IgD-negative memory B cell (primary cell): ENCODE data around the gene NR3C2. TPM values are rescaled to one million over a fixed set of nuclear protein-coding genes. Genes with fewer than 3 reads are reported as not detected.

Experiments used
- H3K27ac Mint-ChIP-seq, 3 donors: one replicate each; pipeline ENCODE4 v1.8.0; 2020 to 2022; ENCODE audit warnings: mild to moderate bottlenecking in 3 of 3, mixed read lengths in 3 of 3, moderate library complexity in 1 of 3
- H3K27me3 Mint-ChIP-seq: one replicate; pipeline ENCODE4 v1.8.0; 2021; ENCODE audit warnings: mixed read lengths
- H3K36me3 Mint-ChIP-seq: one replicate; pipeline ENCODE4 v1.8.0; 2020; ENCODE audit warnings: mild to moderate bottlenecking, mixed read lengths
- H3K4me1 Mint-ChIP-seq, 3 donors: one replicate each; pipeline ENCODE4 v1.8.0; 2020 to 2022; ENCODE audit warnings: mixed read lengths in 3 of 3, mild to moderate bottlenecking in 1 of 3
- H3K4me3 Mint-ChIP-seq, 4 donors: one replicate each; pipeline ENCODE4 v1.8.0; 2020 to 2022; ENCODE audit warnings: mild to moderate bottlenecking in 4 of 4, mixed read lengths in 4 of 4, moderate library complexity in 3 of 4
- H3K9me3 Mint-ChIP-seq, 3 donors: one replicate each; pipeline ENCODE4 v1.8.0; 2020 to 2021; ENCODE audit warnings: mixed read lengths in 3 of 3, mild to moderate bottlenecking in 1 of 3
- polyA plus RNA-seq: library from polyadenylated mRNA; unstranded; fragments of 300-500 nt; fragmentation: Illumina TruSeq; gene quantifications from one replicate; pipeline ENCODE4 v1.2.3, GENCODE V29; 2021

NR3C2 gene
- polyA plus RNA-seq, 1 donor from 2014 or later = 2.3 TPM

DNA sequence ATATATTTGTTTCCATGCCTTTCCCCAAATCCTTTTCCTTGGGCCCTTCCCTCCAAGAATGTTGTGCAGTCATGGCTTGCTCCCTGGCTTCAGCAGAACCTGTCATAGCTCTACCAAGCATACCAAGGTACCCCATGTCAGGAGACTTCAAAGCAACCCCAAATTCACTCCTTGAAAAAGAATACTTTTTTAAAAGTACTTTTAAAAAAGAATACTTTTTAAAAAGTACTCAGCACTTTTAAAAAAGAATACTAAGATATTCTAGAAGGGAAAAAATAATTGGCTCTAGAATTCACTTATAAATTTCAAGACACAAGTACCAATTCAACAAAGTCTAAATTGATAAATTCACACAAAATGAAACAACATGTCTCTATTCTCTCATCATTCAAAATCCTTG lies 76.0 kb downstream of the NR3C2 start:
- peaks cover 0 to 18% (median 7%) of the 10 kb centered on the region in 3 donors for H3K4me1 Mint-ChIP-seq
- H3K4me3 Mint-ChIP-seq = no peak overlapping the region
- H3K27me3 Mint-ChIP-seq = no peaks in the 10 kb centered on the region
- no peaks in the 10 kb centered on the region for H3K9me3 Mint-ChIP-seq
- peak overlapping the region in 1 of 3 donors; percentile 64 for H3K27ac Mint-ChIP-seq
- peaks cover 2% of the 10 kb centered on the region for H3K36me3 Mint-ChIP-seq

DNA sequence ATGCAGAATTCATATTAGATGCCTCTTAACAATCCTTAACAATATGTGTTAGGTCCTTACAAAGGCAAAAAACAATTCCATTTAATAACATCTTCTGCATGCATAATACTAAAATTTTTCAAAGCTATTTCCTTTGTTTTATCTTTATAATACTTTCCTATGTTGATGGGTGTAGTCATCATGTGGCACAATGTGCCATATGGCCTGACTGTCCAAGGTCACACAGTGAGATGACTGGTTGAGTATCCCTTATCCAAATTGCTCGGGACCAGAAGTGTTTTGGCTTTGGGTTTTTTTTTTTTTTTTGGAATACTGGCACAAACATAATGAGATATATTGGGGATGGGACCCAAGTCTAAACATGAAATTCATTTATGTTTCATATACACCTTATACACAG lies 77.7 kb downstream of the NR3C2 start:
- Mint-ChIP-seq H3K36me3 (peaks cover 2% of the 10 kb centered on the region), H3K4me1 (peaks cover 0 to 17% (median 8%) of the 10 kb centered on the region in 3 donors), H3K27ac (no peak overlapping the region), H3K4me3 (no peak overlapping the region), H3K9me3 (no peaks in the 10 kb centered on the region), H3K27me3 (no peaks in the 10 kb centered on the region)

DNA sequence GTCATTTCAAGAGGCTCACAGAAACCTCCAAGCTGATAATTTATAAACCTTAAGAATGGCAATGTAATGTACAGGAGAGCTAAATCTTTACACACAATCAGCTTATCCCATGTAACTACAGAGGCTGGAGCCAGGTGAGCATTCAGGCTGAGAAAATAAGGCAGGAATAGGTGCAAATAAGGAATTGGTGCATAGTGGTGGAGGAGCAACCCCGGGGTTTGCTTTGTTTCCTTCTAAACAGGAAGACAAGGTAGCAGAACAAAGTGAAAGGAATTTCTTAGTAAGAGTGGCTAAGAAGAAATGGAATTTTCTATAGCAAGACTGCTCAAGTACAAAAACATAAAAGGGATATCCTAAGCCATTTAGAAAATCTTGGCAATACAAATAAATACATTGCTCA lies 82.4 kb downstream of the NR3C2 start:
- H3K27ac Mint-ChIP-seq = no peak overlapping the region
- no peak overlapping the region for H3K4me3 Mint-ChIP-seq
- no peaks in the 10 kb centered on the region for H3K9me3 Mint-ChIP-seq
- no peaks in the 10 kb centered on the region for H3K27me3 Mint-ChIP-seq
- H3K36me3 Mint-ChIP-seq = peaks cover 4% of the 10 kb centered on the region
- H3K4me1 Mint-ChIP-seq = peaks cover 5 to 25% (median 7%) of the 10 kb centered on the region in 3 donors

DNA sequence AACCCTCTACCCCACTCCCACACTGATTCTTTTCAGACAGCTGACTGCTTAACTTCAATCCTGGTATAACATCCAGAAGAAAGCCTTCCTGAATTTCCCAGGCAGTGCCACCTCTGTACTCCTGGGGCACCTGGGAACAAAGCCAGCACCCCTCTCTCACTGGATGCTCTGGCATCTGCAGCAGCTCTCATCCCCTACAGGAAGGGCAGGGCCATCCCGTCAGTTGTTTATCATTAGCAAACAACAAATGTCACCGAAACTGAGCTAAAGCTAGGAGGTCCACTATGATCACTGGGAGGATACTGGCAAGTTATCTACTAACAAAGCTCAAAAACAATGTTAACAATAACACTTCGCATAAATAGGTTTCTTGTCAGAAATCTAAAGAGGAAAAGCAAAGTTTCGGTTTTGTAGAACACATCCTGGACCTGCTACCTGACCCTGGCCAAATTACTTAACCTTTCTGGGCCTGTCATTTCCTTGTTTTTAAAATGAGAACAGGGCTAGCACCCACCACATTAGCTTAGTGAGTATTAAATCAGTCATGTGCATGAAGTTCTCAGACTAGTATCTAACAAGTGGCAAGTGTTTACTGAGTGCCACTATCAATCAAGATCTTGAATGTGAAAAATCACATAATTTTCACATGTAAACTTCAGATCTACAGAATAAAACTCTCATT lies 86.6 kb downstream of the NR3C2 start:
- Mint-ChIP-seq H3K4me1 (peaks cover 3 to 20% (median 7%) of the 10 kb centered on the region in 3 donors), H3K27me3 (no peaks in the 10 kb centered on the region), H3K36me3 (peaks cover 4% of the 10 kb centered on the region), H3K27ac (no peak overlapping the region), H3K4me3 (no peak overlapping the region), H3K9me3 (no peaks in the 10 kb centered on the region)

DNA sequence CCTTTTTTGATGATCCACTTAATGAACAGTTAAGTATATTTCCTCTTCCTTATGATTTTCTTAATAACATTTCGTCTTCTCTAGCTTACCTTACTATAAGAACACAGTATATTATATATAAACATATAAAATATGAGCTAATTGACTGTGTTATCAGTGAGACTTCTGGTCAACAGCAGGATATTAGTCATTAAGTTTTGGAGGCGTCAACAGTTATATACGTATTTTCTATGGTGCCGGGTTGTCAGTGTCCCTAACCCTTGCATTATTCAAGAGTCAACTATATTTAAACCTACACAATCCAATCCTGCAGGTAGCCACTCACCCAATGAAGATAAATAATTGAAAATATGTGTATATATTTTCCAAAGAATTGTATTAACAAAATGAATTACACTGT lies 88.0 kb downstream of the NR3C2 start:
- peaks cover 4% of the 10 kb centered on the region for H3K36me3 Mint-ChIP-seq
- H3K27me3 Mint-ChIP-seq = no peaks in the 10 kb centered on the region
- no peaks in the 10 kb centered on the region for H3K9me3 Mint-ChIP-seq
- H3K4me1 Mint-ChIP-seq = peaks cover 3 to 23% (median 7%) of the 10 kb centered on the region in 3 donors
- no peak overlapping the region for H3K27ac Mint-ChIP-seq
- no peak overlapping the region for H3K4me3 Mint-ChIP-seq

DNA sequence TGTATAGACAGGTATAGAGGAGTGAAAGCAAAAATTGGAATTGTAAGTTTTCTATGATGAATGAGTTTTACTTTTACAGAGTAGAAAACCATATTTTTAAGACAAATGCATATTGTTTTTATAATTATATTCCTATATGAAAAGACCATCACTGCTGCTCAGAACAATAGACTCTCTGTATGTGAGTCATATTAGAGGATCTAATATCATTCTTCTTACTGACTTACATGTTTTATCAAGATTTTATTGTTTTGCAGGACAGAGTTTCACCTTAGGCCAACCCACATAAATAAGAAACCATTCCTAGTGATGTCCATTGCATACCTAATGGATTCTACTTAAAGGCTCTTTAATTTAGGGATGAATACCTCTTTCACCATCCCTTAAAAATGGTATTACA lies 88.6 kb downstream of the NR3C2 start:
- Mint-ChIP-seq H3K27me3 (no peaks in the 10 kb centered on the region), H3K27ac (no peak overlapping the region), H3K36me3 (peaks cover 2% of the 10 kb centered on the region), H3K4me1 (peaks cover 0 to 23% (median 7%) of the 10 kb centered on the region in 3 donors), H3K9me3 (no peaks in the 10 kb centered on the region), H3K4me3 (no peak overlapping the region)

DNA sequence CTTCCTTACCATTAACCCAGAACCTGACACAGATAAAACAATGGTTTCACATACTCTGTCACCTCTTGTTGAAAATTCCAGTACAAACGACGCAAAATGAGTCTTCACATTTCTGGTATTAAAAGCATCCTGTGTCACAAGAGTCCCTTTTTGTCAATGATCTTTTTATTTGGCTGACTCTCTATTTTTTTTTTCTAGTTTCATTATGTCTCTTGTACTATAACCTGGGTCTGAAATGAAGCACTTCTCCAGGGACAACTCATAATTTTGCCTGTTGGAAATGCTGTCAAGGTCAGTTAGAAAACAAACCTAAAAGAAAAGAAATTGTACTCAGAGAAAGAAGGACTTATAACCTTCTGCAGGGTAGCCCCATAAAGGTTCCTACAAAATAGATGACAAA lies 93.1 kb downstream of the NR3C2 start:
- Mint-ChIP-seq H3K4me1 (peaks cover 0 to 14% (median 0%) of the 10 kb centered on the region in 3 donors), H3K27ac (no peak overlapping the region), H3K4me3 (no peak overlapping the region), H3K9me3 (no peaks in the 10 kb centered on the region), H3K36me3 (peaks cover 2% of the 10 kb centered on the region), H3K27me3 (no peaks in the 10 kb centered on the region)

DNA sequence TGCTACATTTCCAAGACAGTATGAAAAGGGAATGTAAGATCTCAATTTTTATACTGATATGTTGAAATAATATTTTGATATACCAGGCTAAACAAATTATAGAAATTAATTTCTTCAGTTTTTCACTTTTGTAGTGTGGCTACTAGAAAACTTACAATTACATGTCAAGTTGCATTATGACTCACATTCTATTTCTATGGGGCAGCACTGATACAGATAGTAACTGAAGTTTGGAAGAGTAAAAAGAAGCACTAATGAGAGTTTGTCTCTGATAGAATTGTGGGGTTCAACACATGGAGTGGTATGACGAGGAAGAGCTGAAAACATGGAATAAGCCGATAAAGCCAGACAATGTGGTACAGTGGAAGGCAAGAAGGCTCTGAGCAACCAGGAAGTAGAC lies 95.6 kb downstream of the NR3C2 start:
- Mint-ChIP-seq H3K27ac (no peak overlapping the region), H3K9me3 (no peaks in the 10 kb centered on the region), H3K36me3 (peaks cover 2% of the 10 kb centered on the region), H3K27me3 (no peaks in the 10 kb centered on the region), H3K4me3 (no peak overlapping the region), H3K4me1 (peaks cover 0 to 16% (median 1%) of the 10 kb centered on the region in 3 donors)

DNA sequence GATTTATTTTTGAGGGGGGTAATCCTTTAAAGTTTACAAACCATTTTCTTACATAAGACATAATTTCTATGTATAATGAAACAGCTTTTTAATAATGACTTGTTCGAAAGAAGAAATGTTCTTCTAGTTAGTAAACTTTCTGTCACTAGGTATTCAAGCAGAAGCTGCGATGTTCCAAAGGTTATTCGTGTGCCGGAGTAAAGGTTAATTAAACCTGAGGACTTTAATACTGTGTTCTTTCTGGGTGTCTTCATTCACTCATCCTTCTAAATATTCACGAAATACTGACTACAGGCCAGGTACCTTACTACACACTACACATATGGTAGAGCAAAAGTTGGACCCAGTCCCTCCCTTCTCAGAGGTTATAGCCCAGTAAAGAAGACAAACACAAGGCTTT lies 96.7 kb downstream of the NR3C2 start:
- peaks cover 0 to 3% (median under 1%) of the 10 kb centered on the region in 3 donors for H3K9me3 Mint-ChIP-seq
- peaks cover 0 to 15% (median 1%) of the 10 kb centered on the region in 3 donors for H3K4me1 Mint-ChIP-seq
- H3K4me3 Mint-ChIP-seq = no peak overlapping the region
- H3K27me3 Mint-ChIP-seq = no peaks in the 10 kb centered on the region
- no peak overlapping the region for H3K27ac Mint-ChIP-seq
- no peaks in the 10 kb centered on the region for H3K36me3 Mint-ChIP-seq

DNA sequence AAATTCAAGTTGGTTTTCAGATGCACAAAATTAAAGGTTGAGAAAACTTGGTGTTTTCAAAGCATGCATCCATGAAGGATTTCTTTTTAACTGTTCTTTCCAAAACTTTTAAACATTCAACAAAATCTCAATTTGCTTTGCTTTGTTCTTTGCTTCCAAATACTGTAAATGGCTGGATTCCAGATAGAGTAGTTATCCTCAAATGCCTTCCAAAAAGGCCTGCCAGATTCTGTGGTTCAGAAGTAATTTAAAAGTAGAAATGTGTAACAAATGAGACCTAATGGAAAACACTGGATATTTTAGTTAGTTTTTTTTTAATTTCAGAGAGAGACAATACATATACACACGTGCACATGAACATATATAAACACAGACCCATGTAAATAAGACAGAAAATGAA lies 97.3 kb downstream of the NR3C2 start:
- Mint-ChIP-seq H3K9me3 (peaks cover 0 to 4% (median 3%) of the 10 kb centered on the region in 3 donors), H3K36me3 (no peaks in the 10 kb centered on the region), H3K4me1 (peaks cover 0 to 12% (median 3%) of the 10 kb centered on the region in 3 donors), H3K27me3 (no peaks in the 10 kb centered on the region), H3K4me3 (no peak overlapping the region), H3K27ac (no peak overlapping the region)

DNA sequence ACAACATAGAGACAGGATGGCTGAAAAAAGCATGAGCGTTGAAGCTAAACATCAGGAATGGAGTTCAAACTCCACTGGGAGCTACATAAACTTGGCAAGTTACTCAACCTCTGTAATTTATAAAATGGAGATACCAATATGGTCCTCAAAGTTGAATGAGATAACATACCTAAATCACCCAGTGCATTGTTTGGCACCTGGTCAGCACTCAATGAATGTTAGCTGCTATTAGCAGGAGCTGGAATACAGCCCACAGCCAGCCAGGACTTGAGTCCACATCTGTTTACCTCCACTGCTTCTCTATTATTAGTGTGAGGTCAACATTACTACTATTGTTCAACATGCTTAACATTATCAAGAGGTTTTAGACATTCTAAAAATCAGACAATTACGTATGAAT lies 97.9 kb downstream of the NR3C2 start:
- Mint-ChIP-seq H3K4me3 (no peak overlapping the region), H3K36me3 (peaks cover 1% of the 10 kb centered on the region), H3K27ac (no peak overlapping the region), H3K9me3 (peaks cover 3 to 4% (median 3%) of the 10 kb centered on the region in 3 donors), H3K4me1 (peaks cover 0 to 8% (median 3%) of the 10 kb centered on the region in 3 donors), H3K27me3 (no peaks in the 10 kb centered on the region)

DNA sequence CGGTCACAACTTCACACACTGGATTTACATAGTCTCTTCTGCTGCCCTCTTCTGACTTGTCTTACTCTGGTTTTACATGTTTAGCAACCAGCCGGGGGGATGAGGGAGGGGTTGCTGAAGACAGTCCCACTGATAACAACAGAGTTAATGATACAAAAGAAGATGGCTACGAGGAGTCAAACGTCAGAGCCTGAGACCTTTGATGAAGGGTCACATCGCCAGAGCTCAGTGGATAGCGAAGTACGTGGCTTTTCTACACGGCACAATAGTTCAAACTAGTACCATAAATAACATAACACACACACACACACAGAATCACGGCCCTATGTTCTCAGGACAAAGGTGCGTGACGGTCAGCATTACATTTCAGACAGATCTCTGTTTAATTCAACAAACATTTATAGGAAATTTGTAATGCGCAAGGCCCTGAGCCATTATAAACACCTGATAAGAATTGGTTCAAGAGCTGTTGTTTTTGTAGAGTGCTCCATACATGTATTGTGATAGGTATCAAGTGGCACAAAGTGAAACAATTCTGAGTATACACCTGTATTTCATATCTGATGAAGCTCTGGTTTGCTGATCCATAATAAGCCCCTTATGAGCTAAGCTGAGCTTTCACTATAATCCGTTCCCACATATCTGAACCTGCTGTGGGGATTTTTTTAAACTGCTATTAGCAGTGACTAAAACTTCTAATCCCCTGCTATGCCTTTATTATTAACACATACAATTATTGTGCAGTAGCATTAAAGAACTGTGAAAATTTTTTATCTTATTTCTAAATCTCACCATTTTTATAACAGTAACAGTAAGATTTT lies 100.0 kb downstream of the NR3C2 start:
- no peaks in the 10 kb centered on the region for H3K27me3 Mint-ChIP-seq
- H3K36me3 Mint-ChIP-seq = peaks cover 1% of the 10 kb centered on the region
- H3K9me3 Mint-ChIP-seq = peaks cover 3 to 4% (median 3%) of the 10 kb centered on the region in 3 donors
- H3K4me1 Mint-ChIP-seq = peaks cover 0 to 8% (median 3%) of the 10 kb centered on the region in 3 donors
- H3K27ac Mint-ChIP-seq = no peak overlapping the region
- H3K4me3 Mint-ChIP-seq = no peak overlapping the region

DNA sequence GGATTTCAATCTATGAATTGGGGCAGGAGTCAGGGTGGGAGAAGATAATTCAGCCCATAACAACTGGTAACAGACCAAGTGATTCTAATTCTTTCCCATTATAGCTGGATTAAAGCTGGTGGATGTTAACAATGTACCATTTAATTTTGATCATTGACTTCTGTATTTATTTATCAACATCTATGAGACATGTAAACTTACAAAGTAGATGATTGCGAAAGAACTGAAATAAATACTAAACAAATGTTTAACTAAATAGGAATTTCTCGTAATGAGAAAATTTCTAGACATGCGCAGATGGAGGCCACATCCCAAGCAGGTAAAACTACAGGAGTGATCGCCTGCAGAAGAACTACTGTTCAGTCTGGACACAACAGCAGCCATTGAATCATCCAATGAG lies 107.1 kb downstream of the NR3C2 start:
- peaks cover 3% of the 10 kb centered on the region for H3K36me3 Mint-ChIP-seq
- no peaks in the 10 kb centered on the region for H3K27me3 Mint-ChIP-seq
- H3K4me3 Mint-ChIP-seq = peak overlapping the region in 1 of 4 donors; percentile 63
- H3K27ac Mint-ChIP-seq = no peak overlapping the region
- peaks cover 0 to 2% (median 0%) of the 10 kb centered on the region in 3 donors for H3K4me1 Mint-ChIP-seq
- H3K9me3 Mint-ChIP-seq = peaks cover 0 to 7% (median 2%) of the 10 kb centered on the region in 3 donors

DNA sequence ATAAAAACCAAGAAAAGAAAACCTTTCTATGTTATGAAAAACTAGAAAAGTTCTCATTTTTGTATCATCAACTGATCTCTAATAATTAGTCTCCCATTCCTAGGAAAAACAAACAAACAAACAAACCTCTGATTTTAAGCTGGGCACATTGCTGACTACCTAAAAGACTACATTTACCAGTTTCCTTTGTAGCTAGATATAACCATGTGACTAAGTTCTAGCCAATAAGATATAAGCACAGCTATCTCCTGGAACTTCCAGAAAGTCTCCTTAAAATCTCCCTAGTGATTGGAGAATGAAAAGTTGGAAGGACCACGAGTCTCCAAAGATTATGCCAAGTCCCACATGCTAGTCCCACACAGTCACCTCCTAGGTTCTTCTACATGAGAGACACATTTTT lies 108.9 kb downstream of the NR3C2 start:
- H3K27ac Mint-ChIP-seq = no peak overlapping the region
- H3K4me1 Mint-ChIP-seq = peaks cover 0 to 5% (median 0%) of the 10 kb centered on the region in 3 donors
- peaks cover 2% of the 10 kb centered on the region for H3K36me3 Mint-ChIP-seq

DNA sequence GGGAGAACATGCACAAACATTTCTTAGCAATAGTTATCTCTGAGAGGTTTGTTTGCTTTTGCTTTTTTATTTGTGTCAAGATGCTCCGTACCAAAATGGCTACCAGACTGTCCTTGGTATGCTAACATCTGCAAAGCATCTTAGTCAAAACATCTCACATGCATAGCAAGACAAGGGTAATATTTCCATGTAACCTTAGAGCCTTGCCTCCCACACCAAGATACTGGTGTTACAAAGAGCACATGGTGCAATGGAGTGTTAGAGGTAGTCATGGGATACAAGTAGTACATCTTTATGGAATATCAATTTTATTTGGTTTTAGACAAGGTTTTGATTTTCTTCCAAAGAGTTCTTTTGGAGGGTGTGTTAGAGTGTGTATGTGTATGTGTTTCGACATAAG lies 109.7 kb downstream of the NR3C2 start:
- Mint-ChIP-seq H3K9me3 (peaks cover 0 to 4% (median 2%) of the 10 kb centered on the region in 3 donors), H3K4me3 (no peak overlapping the region), H3K36me3 (peaks cover 2% of the 10 kb centered on the region), H3K27me3 (peaks cover 1% of the 10 kb centered on the region), H3K27ac (no peak overlapping the region), H3K4me1 (peaks cover 0 to 11% (median 0%) of the 10 kb centered on the region in 3 donors)

More for the DNA sequence above, 108.9 kb downstream of the NR3C2 start:
- Mint-ChIP-seq H3K4me3 (no peak overlapping the region), H3K9me3 (peaks cover 0 to 4% (median 2%) of the 10 kb centered on the region in 3 donors), H3K27me3 (no peaks in the 10 kb centered on the region)
